A549 (cell line): ENCODE results near the gene GNG7. TPM values are rescaled to one million over a fixed set of nuclear protein-coding genes. Genes with fewer than 3 reads are reported as not detected.

Experiments used
- ATAC-seq, 2 experiments: fragments of 200-7000 bp in 1 of 2; fragments of >200 bp in 1 of 2; cut with Nextera tagmentation in 1 of 2; cut with Tn5 transposase in 1 of 2; 3 replicates each; pipeline versions ENCODE4 v1.8.0 to v1.9.1; 2018 to 2020; ENCODE audit warnings: mild to moderate bottlenecking in 1 of 2, moderate library complexity in 1 of 2
- CTCF ChIA-PET: fragments of 300-600 bp; sonication (Branson Sonifier 250); formaldehyde crosslinking; extraction: SDS; loops from one replicate; lab custom pipeline; 2021; ENCODE audit warnings: antibody characterized with exemption, inconsistent platforms; lab: Yijun Ruan, JAX
- POLR2A ChIA-PET: fragments of 350-600 bp; formaldehyde crosslinking; extraction: SDS; loops from one replicate; lab custom pipeline; 2021; ENCODE audit warnings: antibody characterized with exemption, inconsistent platforms; lab: Yijun Ruan, JAX
- DNase-seq, 2 experiments: peaks; one replicate each; pipeline versions ENCODE4 v3.0.0 to v3.0.0-alpha.2; 2011 to 2016; ENCODE audit warnings: low read depth in 1 of 2, low spot score in 1 of 2
- FAIRE-seq: peaks from 2 replicates; lab custom pipeline; 2011; peaks lifted over from hg19 to GRCh38; lab: Jason Lieb, UNC
- H3K27ac ChIP-seq, 2 experiments: fragments of >200 bp; sonication (Bioruptor Twin); formaldehyde crosslinking; 3 replicates each; pipeline ENCODE4 v1.5.1; 2016 to 2017
- H3K4me1 ChIP-seq: fragments of >200 bp; sonication (Bioruptor Twin); formaldehyde crosslinking; 3 replicates; pipeline ENCODE4 v1.6.1; 2016
- H3K4me2 ChIP-seq: fragments of >200 bp; sonication (Bioruptor Twin); formaldehyde crosslinking; 3 replicates; pipeline ENCODE4 v1.6.1; 2016
- H3K4me3 ChIP-seq: fragments of >200 bp; sonication (Bioruptor Twin); formaldehyde crosslinking; 3 replicates; pipeline ENCODE4 v1.5.1; 2016
- H3K9me3 ChIP-seq: fragments of >200 bp; sonication (Bioruptor Twin); formaldehyde crosslinking; 3 replicates; pipeline ENCODE4 v1.6.1; 2016
- BHLHE40 ChIP-seq: IDR thresholded peaks from 2 replicates; pipeline ENCODE4 v1.6.1; 2012; ENCODE audit warnings: low read depth, low read length, inconsistent platforms
- CBX8 ChIP-seq: fragments of 200-600 bp; sonication (generic); IDR thresholded peaks from 2 replicates; pipeline ENCODE4 v1.6.1; 2016
- CEBPB ChIP-seq, 2 experiments: fragments of >200 bp in 1 of 2; sonication (Bioruptor Twin) in 1 of 2; formaldehyde crosslinking in 1 of 2; IDR thresholded peaks; 2 replicates each; pipeline ENCODE4 v1.6.1; 2012 to 2016
- CHD4 ChIP-seq: fragments of 200-600 bp; sonication (generic); IDR thresholded peaks from 2 replicates; pipeline ENCODE4 v1.6.1; 2016; ENCODE audit warnings: antibody characterized with exemption, mild to moderate bottlenecking, borderline replicate concordance
- CTCF ChIP-seq: fragments of >200 bp; sonication (Bioruptor Twin); formaldehyde crosslinking; IDR thresholded peaks from 3 replicates; pipeline ENCODE4 v1.5.1; 2016
- EHF ChIP-seq: fragments of 250-450 bp; sonication (Bioruptor Pico); IDR thresholded peaks from 2 replicates; pipeline ENCODE4 v1.5.0; 2020; ENCODE audit warnings: mild to moderate bottlenecking
- EP300 ChIP-seq, 2 experiments: fragments of >200 bp; sonication (Bioruptor Twin); formaldehyde crosslinking; IDR thresholded peaks; 2 replicates in 1 of 2; 3 replicates in 1 of 2; pipeline ENCODE4 v1.6.1; 2016 to 2017
- FOSL2 ChIP-seq, 2 experiments: fragments of 450-650 bp in 1 of 2; fragments of >200 bp in 1 of 2; sonication (Bioruptor Twin) in 1 of 2; formaldehyde crosslinking; IDR thresholded peaks; 2 replicates each; pipeline versions ENCODE4 v1.5.0 to v1.6.1; 2016 to 2020; ENCODE audit warnings: mild to moderate bottlenecking in 1 of 2, moderate library complexity in 1 of 2
- HEYL ChIP-seq: fragments of 250-450 bp; sonication (Bioruptor Pico); IDR thresholded peaks from 2 replicates; pipeline ENCODE4 v1.8.0; 2021; ENCODE audit warnings: mild to moderate bottlenecking, moderate library complexity
- HOXB13 ChIP-seq: fragments of 250-450 bp; sonication (Bioruptor Pico); IDR thresholded peaks from 2 replicates; pipeline ENCODE4 v1.5.0; 2020; ENCODE audit warnings: low read depth, mild to moderate bottlenecking, moderate library complexity
- HOXB5 ChIP-seq: fragments of 250-450 bp; sonication (Bioruptor Pico); IDR thresholded peaks from 2 replicates; pipeline ENCODE4 v1.5.0; 2020; ENCODE audit warnings: mild to moderate bottlenecking, moderate library complexity
- JUN ChIP-seq, 2 experiments: fragments of >200 bp; sonication (Bioruptor Twin); formaldehyde crosslinking; IDR thresholded peaks; 2 replicates in 1 of 2; 3 replicates in 1 of 2; pipeline ENCODE4 v1.6.1; 2016 to 2017
- JUNB ChIP-seq: fragments of >200 bp; sonication (Bioruptor Twin); formaldehyde crosslinking; IDR thresholded peaks from 2 replicates; pipeline ENCODE4 v1.6.1; 2016
- KDM1A ChIP-seq: fragments of 200-600 bp; sonication (generic); IDR thresholded peaks from 2 replicates; pipeline ENCODE4 v1.6.1; 2016; ENCODE audit warnings: low read depth, mild to moderate bottlenecking
- MAFK ChIP-seq: fragments of 450-650 bp; IDR thresholded peaks from 2 replicates; pipeline ENCODE4 v1.6.1; 2014; ENCODE audit not compliant: partially characterized antibody
- MAX ChIP-seq: IDR thresholded peaks from 2 replicates; pipeline ENCODE4 v1.6.1; 2012
- MAZ ChIP-seq: fragments of 150-350 bp; IDR thresholded peaks from 2 replicates; pipeline ENCODE4 v1.6.1; 2014; ENCODE audit warnings: antibody characterized with exemption, low read depth, low read length, borderline replicate concordance
- MYC ChIP-seq: IDR thresholded peaks from 2 replicates; pipeline ENCODE4 v1.6.1; 2012; ENCODE audit warnings: mild to moderate bottlenecking, inconsistent platforms, low read length, improper control_type of control experiment, borderline replicate concordance
- NFE2L2 ChIP-seq: fragments of 150-350 bp; conservative IDR thresholded peaks from 2 replicates; pipeline ENCODE4 v1.6.1; 2014; ENCODE audit warnings: low read length
- POLR2AphosphoS2 ChIP-seq: conservative IDR thresholded peaks from 2 replicates; pipeline ENCODE4 v1.6.1; 2012; ENCODE audit warnings: low read length, improper control_type of control experiment, inconsistent platforms
- RAD21 ChIP-seq, 2 experiments: fragments of >200 bp in 1 of 2; sonication (Bioruptor Twin) in 1 of 2; formaldehyde crosslinking in 1 of 2; IDR thresholded peaks in 1 of 2; conservative IDR thresholded peaks in 1 of 2; 2 replicates in 1 of 2; 3 replicates in 1 of 2; pipeline ENCODE4 v1.6.1; 2012 to 2018; ENCODE audit warnings: inconsistent platforms in 1 of 2
- RARB ChIP-seq: fragments of 250-450 bp; sonication (Bioruptor Pico); IDR thresholded peaks from 2 replicates; pipeline ENCODE4 v1.8.0; 2021; ENCODE audit warnings: mild to moderate bottlenecking, moderate library complexity
- SMC3 ChIP-seq: fragments of >200 bp; sonication (Bioruptor Twin); formaldehyde crosslinking; IDR thresholded peaks from 3 replicates; pipeline ENCODE4 v1.6.1; 2018; ENCODE audit warnings: inconsistent platforms
- SREBF2 ChIP-seq: fragments of 450-650 bp; IDR thresholded peaks from 2 replicates; pipeline ENCODE4 v1.6.1; 2014; ENCODE audit warnings: mild to moderate bottlenecking, moderate library complexity
- USF2 ChIP-seq: fragments of 450-650 bp; IDR thresholded peaks from 2 replicates; pipeline ENCODE4 v1.6.1; 2014; ENCODE audit warnings: antibody characterized with exemption
- ZFP36 ChIP-seq: fragments of 450-650 bp; IDR thresholded peaks from 2 replicates; pipeline ENCODE4 v1.6.1; 2014; ENCODE audit warnings: borderline replicate concordance; ENCODE audit not compliant: partially characterized antibody
- WGBS: methylation state at CpG from one replicate; pipeline ENCODE4 v1.1.6; 2017; ENCODE audit errors: missing lambda C conversion rate; 5-methylcytosine and 5-hydroxymethylcytosine counted together
- polyA plus RNA-seq, 4 experiments: library from polyadenylated mRNA; depleted of rRNA in 3 of 4; stranded (reverse); fragments of >200 nt; fragmentation: RNase III in 1 of 4; extraction: RNeasy Plus Mini Kit Qiagen cat#74134 plus additional on column Dnase treatment in 1 of 4; gene quantifications; 2 replicates in 3 of 4; 3 replicates in 1 of 4; pipeline ENCODE4 v1.2.3, GENCODE V29; 2011 to 2017

The GNG7 gene
- polyA plus RNA-seq, 2 of the 4 experiments (the other 2 are of a cell fraction) = 0.06 to 0.08 TPM

GRCh38 chr19:2469102-2469914 is 233.2 kb downstream of the GNG7 start:
- CTCF ChIA-PET = interaction anchor here (0.6 to 10.5 kb wide), 6 partner anchors 110 to 242 kb away, joined by 3 to 156 read pairs (median 3); no protein-coding TSS in a partner anchor
- POLR2A ChIA-PET = no interaction called here
- DNase-seq (peak in 1 of 2 experiments; percentile 88), FAIRE-seq (no peak), ATAC-seq (peak; percentile 74 to 90)
- H3K4me3 ChIP-seq = no peak overlapping the region
- WGBS = 6% methylated on average over 23 of the region's 23 CpGs
- no peaks in the 10 kb centered on the region for H3K9me3 ChIP-seq
- H3K27ac ChIP-seq = peak overlapping the region; percentile 67 to 90
- TF ChIP-seq MAFK (peak; percentile 95), RAD21 (conservative IDR thresholded peaks at IDR 0.05 in 1 of 2, IDR thresholded peaks at IDR 0.05 in 1 of 2) (no peak), MYC (0 out of 2 replicates have a peak, but pooled peaks have one; percentile 26), ZFP36 (peak; percentile 79), JUN (IDR thresholded peaks at IDR 0.05) (0 out of 5 replicates have a peak, but pooled peaks of 1 of the 2 experiments have one; percentile 24), NFE2L2 (no peak), HEYL (CRISPR knock-in tag) (no peak), EHF (0 out of 2 replicates have a peak, but pooled peaks have one; percentile 47), MAX (peak; percentile 69), FOSL2 (IDR thresholded peaks at IDR 0.05) (no peak), FOSL2 (CRISPR knock-in tag; IDR thresholded peaks at IDR 0.05) (peak; percentile 76)
- H3K4me2 ChIP-seq = peak overlapping the region; percentile 38
- H3K4me1 ChIP-seq = peaks cover 19% of the 10 kb centered on the region

- 69% methylated on average over 6 of the region's 12 CpGs for WGBS
- H3K4me3 ChIP-seq = no peak overlapping the region
- peak overlapping the region; percentile 67 to 90; a peak in 5 of 6 replicates for H3K27ac ChIP-seq
- FAIRE-seq = no peak
- peaks cover 19% of the 10 kb centered on the region for H3K4me1 ChIP-seq
- POLR2A ChIA-PET = no interaction called here
- ATAC-seq = no peak
- CTCF ChIA-PET = interaction anchor here (0.6 to 10.5 kb wide), 4 partner anchors 77 to 313 kb away, joined by 3 to 156 read pairs (median 3); no protein-coding TSS in a partner anchor
- DNase-seq = no peak
- no peaks in the 10 kb centered on the region for H3K9me3 ChIP-seq
- peak overlapping the region; percentile 38; the same call in 1 of the 3 replicates for H3K4me2 ChIP-seq
- TF ChIP-seq EP300 (IDR thresholded peaks at IDR 0.05) (no peak), HEYL (CRISPR knock-in tag) (no peak), ZFP36 (no peak), JUN (IDR thresholded peaks at IDR 0.05) (no peak), NFE2L2 (no peak), HOXB13 (CRISPR knock-in tag) (no peak), CTCF (no peak), KDM1A (no peak), SMC3 (no peak), CBX8 (no peak), CHD4 (no peak), HOXB5 (no peak), MAZ (no peak), SREBF2 (no peak), JUNB (no peak), USF2 (no peak), BHLHE40 (no peak), CEBPB (IDR thresholded peaks at IDR 0.05) (no peak), POLR2AphosphoS2 (no peak), RARB (CRISPR knock-in tag) (no peak)
Observed at GRCh38 chr19:2468596-2468995, 233.9 kb downstream of the GNG7 start.
